Measurements from ENCODE around the gene GRM1.

Gene GRM1

GRCh38 chr6:146211646-146212045 is 182.8 kb downstream of the GRM1 start:
- no peak overlapping the region for H3K27ac ChIP-seq (ENCODE audit: low read length)
- H3K4me1 ChIP-seq (ENCODE audit: insufficient read depth, low read length) = no peaks in the 10 kb centered on the region
- DNase-seq = no peak
- no peaks in the 10 kb centered on the region for H3K36me3 ChIP-seq (ENCODE audit: insufficient read depth, low read length)
- H2AFZ ChIP-seq (ENCODE audit: low read depth, low read length) = no peak overlapping the region
- H3K27me3 ChIP-seq (ENCODE audit: insufficient read depth, low read length, poor library complexity) = no peaks in the 10 kb centered on the region
- no peaks in the 10 kb centered on the region for H4K20me1 ChIP-seq (ENCODE audit: insufficient read depth, low read length)
- H3K79me2 ChIP-seq (ENCODE audit: insufficient read depth, low read length) = no peaks in the 10 kb centered on the region
- H3K9ac ChIP-seq (ENCODE audit: low read depth, low read length) = no peak overlapping the region
- no peak for TF ChIP-seq EZH2 (IDR thresholded peaks at IDR 0.05; ENCODE audit: borderline replicate concordance, low read depth, low read length, severe bottlenecking)
- TF ChIP-seq CTCF (IDR thresholded peaks at IDR 0.05; ENCODE audit: borderline replicate concordance, extremely low read depth, low read length, poor library complexity, severe bottlenecking) = no peak
- H3K9me3 ChIP-seq (ENCODE audit: insufficient read depth, low read length, severe bottlenecking) = no peaks in the 10 kb centered on the region
- H3K4me3 ChIP-seq (ENCODE audit: low read depth in 1 of 2, low read length in 2 of 2) = no peak overlapping the region
- no peak for ATAC-seq (ENCODE audit: insufficient read depth, low read depth)
- H3K4me2 ChIP-seq (ENCODE audit: insufficient read depth, low read length) = no peak overlapping the region

DNA sequence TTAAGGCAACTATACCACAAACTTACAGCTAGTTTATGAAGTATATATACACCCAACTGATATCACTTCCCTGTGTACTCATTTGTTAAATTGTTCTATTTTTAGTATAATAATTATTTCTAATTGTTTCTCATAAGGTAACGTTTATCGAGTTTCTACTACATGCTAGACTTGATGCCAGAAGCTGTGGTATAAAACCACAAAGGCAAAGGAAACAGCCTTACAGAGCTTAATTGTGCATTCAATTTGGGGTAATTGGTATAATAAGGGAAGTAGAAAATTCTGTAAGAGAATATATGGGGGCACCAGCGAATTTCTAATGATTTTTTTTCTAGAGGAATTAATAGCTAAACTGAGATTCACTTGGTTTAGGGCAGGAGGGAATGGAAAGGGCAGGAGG is 183.9 kb downstream of the GRM1 start:
- no peaks in the 10 kb centered on the region for H3K4me1 ChIP-seq (ENCODE audit: insufficient read depth, low read length)
- no peak for ATAC-seq (ENCODE audit: insufficient read depth, low read depth)

DNA sequence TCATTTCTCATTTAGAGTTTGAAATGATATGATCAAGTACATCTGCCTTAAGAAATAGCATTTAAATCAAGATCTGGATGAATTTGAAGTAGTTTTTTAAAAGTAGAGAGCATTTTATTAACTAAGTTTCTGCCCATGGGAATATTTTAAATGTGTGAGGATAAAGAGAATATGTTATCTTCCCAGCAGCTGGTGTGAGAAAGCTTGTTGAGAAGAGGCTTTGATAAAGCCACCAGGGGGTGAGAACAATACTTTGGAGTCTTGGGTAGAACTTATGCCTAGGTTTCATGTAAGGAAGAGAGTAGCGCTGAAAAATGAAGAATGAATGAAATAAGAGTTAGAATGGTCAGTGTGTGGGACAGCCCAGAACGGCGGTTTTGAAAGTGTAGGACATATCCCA is 190.2 kb downstream of the GRM1 start:
- no peak for ATAC-seq (ENCODE audit: insufficient read depth, low read depth)
- no peaks in the 10 kb centered on the region for H4K20me1 ChIP-seq (ENCODE audit: insufficient read depth, low read length)

More for the DNA sequence above, 183.9 kb downstream of the GRM1 start:
- TF ChIP-seq CTCF (IDR thresholded peaks at IDR 0.05; ENCODE audit: borderline replicate concordance, extremely low read depth, low read length, poor library complexity, severe bottlenecking) (no peak), EZH2 (IDR thresholded peaks at IDR 0.05; ENCODE audit: borderline replicate concordance, low read depth, low read length, severe bottlenecking) (no peak)
- Histone ChIP-seq H3K9me3 (ENCODE audit: insufficient read depth, low read length, severe bottlenecking) (no peaks in the 10 kb centered on the region), H2AFZ (ENCODE audit: low read depth, low read length) (no peak overlapping the region), H3K27me3 (ENCODE audit: insufficient read depth, low read length, poor library complexity) (no peaks in the 10 kb centered on the region), H3K79me2 (ENCODE audit: insufficient read depth, low read length) (no peaks in the 10 kb centered on the region), H3K9ac (ENCODE audit: low read depth, low read length) (no peak overlapping the region), H3K4me3 (ENCODE audit: low read depth in 1 of 2, low read length in 2 of 2) (no peak overlapping the region), H3K27ac (ENCODE audit: low read length) (no peak overlapping the region), H3K36me3 (ENCODE audit: insufficient read depth, low read length) (no peaks in the 10 kb centered on the region), H4K20me1 (ENCODE audit: insufficient read depth, low read length) (no peaks in the 10 kb centered on the region), H3K4me2 (ENCODE audit: insufficient read depth, low read length) (no peak overlapping the region)
- DNase-seq = no peak

More for the DNA sequence above, 190.2 kb downstream of the GRM1 start:
- no peak overlapping the region for H3K9ac ChIP-seq (ENCODE audit: low read depth, low read length)
- H3K79me2 ChIP-seq (ENCODE audit: insufficient read depth, low read length) = no peaks in the 10 kb centered on the region
- H3K4me1 ChIP-seq (ENCODE audit: insufficient read depth, low read length) = no peaks in the 10 kb centered on the region
- no peak overlapping the region for H3K4me3 ChIP-seq (ENCODE audit: low read depth in 1 of 2, low read length in 2 of 2)
- H3K4me2 ChIP-seq (ENCODE audit: insufficient read depth, low read length) = no peak overlapping the region
- H3K27me3 ChIP-seq (ENCODE audit: insufficient read depth, low read length, poor library complexity) = no peaks in the 10 kb centered on the region
- H2AFZ ChIP-seq (ENCODE audit: low read depth, low read length) = no peak overlapping the region
- TF ChIP-seq CTCF (IDR thresholded peaks at IDR 0.05; ENCODE audit: borderline replicate concordance, extremely low read depth, low read length, poor library complexity, severe bottlenecking) = no peak
- TF ChIP-seq EZH2 (IDR thresholded peaks at IDR 0.05; ENCODE audit: borderline replicate concordance, low read depth, low read length, severe bottlenecking) = no peak
- no peak overlapping the region for H3K27ac ChIP-seq (ENCODE audit: low read length)
- no peak for DNase-seq
- no peaks in the 10 kb centered on the region for H3K9me3 ChIP-seq (ENCODE audit: insufficient read depth, low read length, severe bottlenecking)
- H3K36me3 ChIP-seq (ENCODE audit: insufficient read depth, low read length) = no peaks in the 10 kb centered on the region

Data from DND-41 (cell line).